Measurements from ENCODE around the gene SMAD4. TPM values are rescaled to one million over a fixed set of nuclear protein-coding genes. Genes with fewer than 3 reads are reported as not detected.
A peak's percentile ranks its signal among the peaks of the same experiment; 100 is the strongest.

The SMAD4 gene
- total RNA-seq, 2 donors from 2014 or later, result 76.1 to 100 TPM

GRCh38 chr18:51017140-51017879 is 12.7 kb upstream of the SMAD4 start:
- intact Hi-C loops (cut with DNase I, micrococcal nuclease), result no loop called here
- ATAC-seq (no peak), DNase-seq (no peak)

GRCh38 chr18:51020536-51020935 is 9.5 kb upstream of the SMAD4 start:
- intact Hi-C loops (cut with DNase I, micrococcal nuclease), result loop anchor here in 1 of 2 donors (10.0 kb wide), 1 partner anchor 46 kb away; no protein-coding TSS in a partner anchor
- DNase-seq (no peak), ATAC-seq (no peak)

GRCh38 chr18:51021226-51021965 is 8.6 kb upstream of the SMAD4 start:
- intact Hi-C loops (cut with DNase I, micrococcal nuclease), result loop anchor here in 1 of 2 donors (10.0 kb wide), 1 partner anchor 47 kb away; no protein-coding TSS in a partner anchor
- ATAC-seq (no peak), DNase-seq (no peak)

GRCh38 chr18:51025512-51025911 is 4.5 kb upstream of the SMAD4 start:
- DNase-seq (no peak), ATAC-seq (no peak)
- intact Hi-C loops (cut with DNase I, micrococcal nuclease), result loop anchor here in 1 of 2 donors (10.0 kb wide), 1 partner anchor 51 kb away; no protein-coding TSS in a partner anchor

GRCh38 chr18:51028201-51028805 is 1.7 kb upstream of the SMAD4 start:
- intact Hi-C loops (cut with DNase I, micrococcal nuclease), result loop anchor here in 1 of 2 donors (10.0 kb wide), 1 partner anchor 54 kb away; no protein-coding TSS in a partner anchor
- ATAC-seq, result peak; percentile 39
- DNase-seq, result peak; percentile 20 to 31

- DNase-seq (no peak), ATAC-seq (peak; percentile 46)
- intact Hi-C loops (cut with DNase I, micrococcal nuclease), result loop anchor here in 1 of 2 donors (10.0 kb wide), 1 partner anchor 55 kb away; no protein-coding TSS in a partner anchor
These were observed 677 bp upstream of the SMAD4 start for GRCh38 chr18:51029378-51029693.

GRCh38 chr18:51030537-51031258 is 685 bp downstream of the SMAD4 start:
- intact Hi-C loops (cut with DNase I, micrococcal nuclease), result no loop called here
- DNase-seq (peak; percentile 73 to 82), ATAC-seq (peak; percentile 78)

- intact Hi-C loops (cut with DNase I, micrococcal nuclease), result no loop called here
- no peak for DNase-seq
- ATAC-seq, result no peak
These were observed 2.2 kb downstream of the SMAD4 start for GRCh38 chr18:51032193-51032592.

- ATAC-seq (no peak), DNase-seq (no peak)
- intact Hi-C loops (cut with DNase I, micrococcal nuclease), result no loop called here
These were observed 7.2 kb downstream of the SMAD4 start for GRCh38 chr18:51037230-51037629.

- no peak for DNase-seq
- ATAC-seq, result peak; percentile 56
- intact Hi-C loops (cut with DNase I, micrococcal nuclease), result no loop called here
These were observed 8.1 kb downstream of the SMAD4 start for GRCh38 chr18:51038110-51038509.

- intact Hi-C loops (cut with DNase I, micrococcal nuclease), result loop anchor here in 1 of 2 donors (10.0 kb wide), 1 partner anchor 155 kb away; no protein-coding TSS in a partner anchor
- no peak for DNase-seq
- ATAC-seq, result no peak
These were observed 9.4 kb downstream of the SMAD4 start for GRCh38 chr18:51039138-51040112.

GRCh38 chr18:51041677-51042352 is 11.8 kb downstream of the SMAD4 start:
- DNase-seq, result no peak
- intact Hi-C loops (cut with DNase I, micrococcal nuclease), result loop anchor here in 1 of 2 donors (10.0 kb wide), 1 partner anchor 157 kb away; no protein-coding TSS in a partner anchor

GRCh38 chr18:51044928-51045585 is 15.0 kb downstream of the SMAD4 start:
- intact Hi-C loops (cut with DNase I, micrococcal nuclease), result loop anchor here in 1 of 2 donors (10.0 kb wide), 1 partner anchor 160 kb away; no protein-coding TSS in a partner anchor
- ATAC-seq (peak; percentile 61), DNase-seq (no peak)

More at GRCh38 chr18:51041677-51042352, 11.8 kb downstream of the SMAD4 start:
- ATAC-seq, result no peak

GRCh38 chr18:51048190-51048589 is 18.2 kb downstream of the SMAD4 start:
- intact Hi-C loops (cut with DNase I, micrococcal nuclease), result loop anchor here in 1 of 2 donors (10.0 kb wide), 1 partner anchor 163 kb away; no protein-coding TSS in a partner anchor
- DNase-seq (no peak), ATAC-seq (no peak)

GRCh38 chr18:51049137-51049536 is 19.1 kb downstream of the SMAD4 start:
- DNase-seq (no peak), ATAC-seq (no peak)
- intact Hi-C loops (cut with DNase I, micrococcal nuclease), result loop anchor here in 1 of 2 donors (10.0 kb wide), 1 partner anchor 164 kb away; no protein-coding TSS in a partner anchor

- intact Hi-C loops (cut with DNase I, micrococcal nuclease), result loop anchor here in 1 of 2 donors (5.0 kb wide), 1 partner anchor 229 kb away; the partner anchor contains the start of gene MRO
- DNase-seq, result no peak
These were observed 21.2 kb downstream of the SMAD4 start for GRCh38 chr18:51051105-51051712.

More at GRCh38 chr18:51051105-51051712, 21.2 kb downstream of the SMAD4 start:
- peak; percentile 82 for ATAC-seq
